Peyer's patch (tissue), 4 donors: Measurements from ENCODE around the gene P3H3. TPM values are rescaled to one million over a fixed set of nuclear protein-coding genes. Genes with fewer than 3 reads are reported as not detected.

Experiments used
- DNase-seq, 3 donors: peaks; one replicate each; pipeline ENCODE4 v3.0.0-alpha.2; 2017 to 2019
- H3K27ac ChIP-seq, 4 donors: fragments of 200-600 bp; sonication (generic); one replicate each; pipeline ENCODE4 v1.5.1; 2016 to 2019
- H3K27me3 ChIP-seq, 2 donors: fragments of 200-600 bp; sonication (generic); one replicate each; pipeline ENCODE4 v1.5.1; 2019
- H3K36me3 ChIP-seq, 3 donors: fragments of 200-600 bp; sonication (generic); one replicate each; pipeline ENCODE4 v1.5.1; 2016 to 2019
- H3K4me1 ChIP-seq, 4 donors: fragments of 200-600 bp; sonication (generic); one replicate each; pipeline ENCODE4 v1.5.1; 2016 to 2019
- H3K4me3 ChIP-seq, 4 donors: fragments of 200-600 bp; sonication (generic); 1 replicate in 3 of 4; 2 replicates in 1 of 4; pipeline ENCODE4 v1.5.1; 2016 to 2019; ENCODE audit warnings: mild to moderate bottlenecking in 1 of 4
- H3K9me3 ChIP-seq, 4 donors: fragments of 200-600 bp; sonication (generic); one replicate each; pipeline ENCODE4 v1.5.1; 2016 to 2019; ENCODE audit warnings: mild to moderate bottlenecking in 1 of 4
- POLR2A ChIP-seq, 2 donors: fragments of 450-650 bp; IDR thresholded peaks; one replicate each; pipeline ENCODE4 v1.5.1; 2017; ENCODE audit warnings: antibody characterized with exemption in 2 of 2, mild to moderate bottlenecking in 2 of 2, moderate library complexity in 2 of 2
- total RNA-seq, 4 donors: library from RNA; depleted of rRNA; stranded (reverse); fragments of >200 nt; gene quantifications; one replicate each; pipeline ENCODE4 v1.1.0, GENCODE V29; 2016
- TF ChIP-seq, protein P1 (sequence below), 6 experiments: fragments of 450-650 bp in 4 of 6; fragments of 200-600 bp in 2 of 6; sonication (generic) in 1 of 6; IDR thresholded peaks; one replicate each; pipeline ENCODE4 v1.5.1; 2017 to 2019; ENCODE audit warnings: antibody characterized with exemption in 6 of 6, mild to moderate bottlenecking in 3 of 6, moderate library complexity in 1 of 6

The P3H3 gene
- total RNA-seq = 10 to 100 TPM in 2 of 4 donors, 1 to 10 TPM in 2; 3.7 to 40.4 (median 8.7) TPM

- no peaks in the 10 kb centered on the region for H3K9me3 ChIP-seq
- peaks cover 0 to 22% (median 8%) of the 10 kb centered on the region in 4 donors for H3K4me1 ChIP-seq
- no peaks in the 10 kb centered on the region for H3K36me3 ChIP-seq
- TF ChIP-seq, protein P1, sequence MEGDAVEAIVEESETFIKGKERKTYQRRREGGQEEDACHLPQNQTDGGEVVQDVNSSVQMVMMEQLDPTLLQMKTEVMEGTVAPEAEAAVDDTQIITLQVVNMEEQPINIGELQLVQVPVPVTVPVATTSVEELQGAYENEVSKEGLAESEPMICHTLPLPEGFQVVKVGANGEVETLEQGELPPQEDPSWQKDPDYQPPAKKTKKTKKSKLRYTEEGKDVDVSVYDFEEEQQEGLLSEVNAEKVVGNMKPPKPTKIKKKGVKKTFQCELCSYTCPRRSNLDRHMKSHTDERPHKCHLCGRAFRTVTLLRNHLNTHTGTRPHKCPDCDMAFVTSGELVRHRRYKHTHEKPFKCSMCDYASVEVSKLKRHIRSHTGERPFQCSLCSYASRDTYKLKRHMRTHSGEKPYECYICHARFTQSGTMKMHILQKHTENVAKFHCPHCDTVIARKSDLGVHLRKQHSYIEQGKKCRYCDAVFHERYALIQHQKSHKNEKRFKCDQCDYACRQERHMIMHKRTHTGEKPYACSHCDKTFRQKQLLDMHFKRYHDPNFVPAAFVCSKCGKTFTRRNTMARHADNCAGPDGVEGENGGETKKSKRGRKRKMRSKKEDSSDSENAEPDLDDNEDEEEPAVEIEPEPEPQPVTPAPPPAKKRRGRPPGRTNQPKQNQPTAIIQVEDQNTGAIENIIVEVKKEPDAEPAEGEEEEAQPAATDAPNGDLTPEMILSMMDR (IDR thresholded peaks at IDR 0.05) = peak in 2 of 6 experiments; percentile 2 to 29
- TF ChIP-seq POLR2A (IDR thresholded peaks at IDR 0.05) = no peak
- H3K27ac ChIP-seq = peak within 1 kb of the TSS; percentile 64 to 77 (median 70)
- peak within 1 kb of the TSS; percentile 62 to 87 (median 70) for H3K4me3 ChIP-seq
- H3K27me3 ChIP-seq = no peaks in the 10 kb centered on the region
- DNase-seq = peak in 2 of 3 donors; percentile 48 to 63
Observed at GRCh38 chr12:6827982-6828780, at the start of gene P3H3. P3H3 (plus strand) TSS chr12:6828407; CDS start chr12:6828441, 34 bp downstream.

DNA sequence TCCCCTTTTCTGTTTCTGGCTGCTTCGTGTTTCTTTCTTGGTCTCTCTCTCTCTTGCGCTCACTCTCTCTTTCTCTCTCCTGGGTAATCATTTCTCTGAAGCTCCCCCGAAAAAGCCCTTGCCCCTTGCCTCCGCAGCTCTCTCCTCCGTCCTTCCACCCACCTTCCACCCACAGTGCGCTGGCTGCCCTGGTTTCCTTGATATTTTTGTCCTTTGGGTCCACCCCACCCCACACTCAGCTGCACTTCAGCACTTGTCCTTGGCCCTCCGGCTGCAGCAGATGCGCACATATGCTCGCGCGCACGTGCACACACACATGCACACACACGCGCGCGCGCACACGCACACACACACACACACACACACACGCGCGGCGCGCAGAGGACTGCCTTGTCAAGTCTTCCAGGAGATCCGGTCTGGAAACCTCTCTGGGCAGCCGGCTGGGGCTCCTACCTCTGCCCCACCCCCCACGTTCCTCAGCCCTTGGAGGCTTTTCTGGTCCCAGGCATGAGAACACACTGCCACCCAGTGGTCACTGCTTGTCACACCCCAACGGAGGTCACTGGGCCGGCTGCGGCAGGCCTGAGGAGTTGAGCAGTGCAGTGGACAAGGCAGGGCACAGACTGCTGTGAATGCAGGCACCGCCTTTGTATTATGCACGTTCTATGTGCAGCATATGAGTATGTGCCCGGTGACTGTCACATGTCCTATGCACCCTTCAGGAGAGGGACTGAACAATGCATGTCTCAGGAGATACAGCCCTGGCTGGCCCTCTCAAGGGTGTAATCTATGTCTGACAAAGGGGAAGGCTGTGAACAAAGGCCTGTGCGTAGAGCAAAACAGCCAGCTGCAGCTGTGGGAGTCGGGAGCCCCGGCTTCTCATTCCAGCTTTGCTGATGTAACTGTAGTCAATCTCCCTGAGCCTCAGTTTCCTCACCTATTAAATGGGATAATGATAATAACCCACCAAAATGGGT, 49.3 kb upstream of the P3H3 start:
- DNase-seq = peak; percentile 91 to 97 (median 96)
- peaks cover 0 to 27% (median 6%) of the 10 kb centered on the region in 4 donors for H3K4me1 ChIP-seq
- H3K4me3 ChIP-seq = peak overlapping the region; percentile 27 to 51 (median 43)
- H3K36me3 ChIP-seq = no peaks in the 10 kb centered on the region
- H3K27me3 ChIP-seq = no peaks in the 10 kb centered on the region
- no peaks in the 10 kb centered on the region for H3K9me3 ChIP-seq
- TF ChIP-seq, protein P1 (IDR thresholded peaks at IDR 0.05) = peak; percentile 91 to 99 (median 96)
- peak; percentile 24 to 48 for TF ChIP-seq POLR2A (IDR thresholded peaks at IDR 0.05)
- H3K27ac ChIP-seq = peak overlapping the region; percentile 40 to 70 (median 60)

DNA sequence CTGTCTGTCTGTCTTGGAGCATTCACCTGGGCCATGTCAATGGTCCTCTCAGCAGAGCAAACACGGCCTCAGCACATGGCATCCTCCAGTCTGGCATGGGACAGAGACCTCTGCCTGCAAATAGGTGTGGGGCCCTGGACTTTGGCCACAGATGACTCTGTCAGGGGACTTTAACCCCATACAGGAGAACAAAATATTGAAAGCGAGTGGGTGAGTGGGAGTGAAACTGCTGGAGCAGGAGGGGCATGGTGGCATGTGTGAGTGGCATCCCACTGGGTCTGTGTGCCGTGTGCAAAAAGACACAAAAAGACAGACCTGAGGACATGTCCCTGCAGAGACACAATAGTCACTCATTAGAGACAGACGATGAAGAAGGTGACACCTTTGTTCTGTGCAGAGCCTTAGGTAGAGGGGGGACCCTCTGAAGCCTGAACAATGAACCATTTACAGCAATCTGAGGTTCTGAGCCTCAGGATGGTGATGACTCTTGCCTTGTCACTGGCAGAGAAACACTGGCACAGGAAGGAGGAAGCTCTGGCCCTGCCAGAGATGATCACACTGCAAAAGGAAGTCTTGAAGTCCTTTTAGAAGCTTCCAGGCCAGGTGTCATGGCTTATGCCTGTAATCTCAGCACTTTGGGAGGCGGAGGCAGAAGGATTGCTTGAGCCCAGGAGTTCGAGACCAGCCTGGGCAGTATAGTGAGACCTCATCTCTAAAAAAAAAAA, 48.3 kb upstream of the P3H3 start:
- peak in 2 of 3 donors; percentile 79 to 83 for DNase-seq
- Histone ChIP-seq H3K4me1 (peaks cover 0 to 25% (median 5%) of the 10 kb centered on the region in 4 donors), H3K27ac (peak overlapping the region in 3 of 4 donors; percentile 30 to 70 (median 70)), H3K4me3 (no peak overlapping the region), H3K36me3 (no peaks in the 10 kb centered on the region), H3K27me3 (no peaks in the 10 kb centered on the region), H3K9me3 (no peaks in the 10 kb centered on the region)
- peak in 1 of 2 donors; percentile 27 for TF ChIP-seq POLR2A (IDR thresholded peaks at IDR 0.05)
- TF ChIP-seq, protein P1 (IDR thresholded peaks at IDR 0.05) = no peak

- Histone ChIP-seq H3K4me3 (no peak overlapping the region), H3K36me3 (no peaks in the 10 kb centered on the region), H3K27me3 (no peaks in the 10 kb centered on the region), H3K9me3 (no peaks in the 10 kb centered on the region), H3K27ac (peak overlapping the region in 3 of 4 donors; percentile 30 to 70 (median 70)), H3K4me1 (peaks cover 0 to 25% (median 5%) of the 10 kb centered on the region in 4 donors)
- TF ChIP-seq, protein P1 (IDR thresholded peaks at IDR 0.05) = no peak
- TF ChIP-seq POLR2A (IDR thresholded peaks at IDR 0.05) = no peak
- DNase-seq = no peak
Observed at GRCh38 chr12:6780573-6780972, 47.6 kb upstream of the P3H3 start.

GRCh38 chr12:6782119-6782518, 46.1 kb upstream of the P3H3 start:
- DNase-seq = no peak
- no peak overlapping the region for H3K27ac ChIP-seq
- H3K4me1 ChIP-seq = peaks cover 0 to 25% (median 5%) of the 10 kb centered on the region in 4 donors
- H3K9me3 ChIP-seq = no peaks in the 10 kb centered on the region
- H3K36me3 ChIP-seq = no peaks in the 10 kb centered on the region
- TF ChIP-seq POLR2A (IDR thresholded peaks at IDR 0.05) = no peak
- TF ChIP-seq, protein P1 (IDR thresholded peaks at IDR 0.05) = no peak
- H3K27me3 ChIP-seq = no peaks in the 10 kb centered on the region
- no peak overlapping the region for H3K4me3 ChIP-seq
